ENCODE measurements around the gene CSNK2A2.

Gene CSNK2A2

DNA sequence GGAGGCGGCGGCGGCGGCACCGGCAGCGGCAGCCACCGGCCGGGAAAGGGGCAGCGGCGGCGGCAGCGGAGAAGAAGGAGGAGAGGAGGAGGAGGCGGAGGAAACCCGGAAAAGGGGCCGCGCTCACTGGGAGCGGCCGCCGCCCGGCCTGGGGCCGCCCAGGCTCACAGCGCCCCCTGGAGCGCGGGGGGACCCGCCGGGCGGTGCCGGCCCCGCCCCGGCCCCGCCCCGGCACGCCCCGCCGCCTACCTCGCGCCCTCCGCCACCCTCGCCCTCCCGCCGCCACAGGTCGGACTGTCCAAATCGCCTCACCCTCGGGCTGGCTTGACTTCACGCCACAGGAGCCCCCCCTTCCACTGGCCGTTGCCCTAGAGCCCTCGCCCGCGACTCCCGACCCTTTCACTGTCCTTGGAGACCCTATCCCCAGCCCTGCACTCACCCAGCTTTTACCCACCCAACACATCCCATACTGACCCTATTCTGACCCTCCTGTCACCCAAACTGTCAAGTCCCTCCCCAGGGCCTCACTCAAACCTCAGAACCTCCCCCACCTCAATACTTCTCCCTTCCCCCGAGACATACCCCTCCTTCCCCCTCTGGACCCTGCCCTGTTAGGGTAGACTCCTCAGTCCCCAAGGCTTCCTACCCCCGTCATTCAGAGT is at the start of gene CSNK2A2:
Gene CSNK2A2 (minus strand): TSS at position 85 of the 662 bp plus-strand sequence. CDS start 370 bp downstream, outside the sequence.
- DNase-seq (ENCODE audit: low read depth in 2 of 2): peak; percentile 58 to 68

DNA sequence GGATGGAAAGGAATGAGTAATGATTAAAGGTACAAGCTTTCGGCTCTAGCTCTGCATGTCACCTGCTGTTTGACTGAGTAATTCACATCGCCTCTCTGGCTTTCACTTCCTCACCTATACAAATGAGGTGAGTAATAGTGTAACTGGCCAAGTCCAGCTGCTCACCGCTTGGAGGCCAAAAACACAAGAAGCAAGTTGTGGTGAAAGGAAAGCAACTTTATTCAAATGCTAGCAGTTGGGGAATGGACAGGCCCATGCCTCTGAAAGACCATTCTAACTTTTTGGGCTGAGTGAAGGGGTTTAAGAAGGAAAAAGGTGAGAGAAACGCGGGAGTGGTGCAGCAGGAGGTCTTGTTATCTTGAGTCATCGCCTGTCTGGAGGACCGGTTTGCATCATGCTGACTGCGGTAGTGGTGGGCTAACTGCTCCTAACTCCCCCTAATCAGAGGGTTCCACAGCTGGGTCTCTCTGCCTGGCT is 45.7 kb upstream of the CSNK2A2 start:
- no peak for DNase-seq (ENCODE audit: low read depth in 2 of 2)

DNA sequence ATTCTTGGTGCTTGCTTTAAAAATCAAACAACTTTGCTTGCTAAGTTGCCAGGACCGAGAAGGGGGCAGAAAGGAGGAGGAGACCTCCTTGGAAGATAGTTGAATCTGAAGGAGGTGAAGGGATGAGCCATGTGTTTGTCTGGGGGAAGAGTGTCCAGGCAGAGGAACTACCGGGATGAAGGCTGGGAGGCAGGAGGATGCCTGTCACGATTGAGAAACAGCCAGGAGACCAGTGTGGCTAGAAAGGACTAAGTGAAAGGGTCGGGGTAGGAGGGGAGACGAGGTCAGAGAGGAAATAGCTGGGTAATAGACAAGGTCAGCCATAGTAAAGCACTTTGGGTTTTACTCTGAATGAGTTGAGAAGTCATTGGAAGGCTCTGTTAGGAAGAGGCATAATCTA is 38.9 kb upstream of the CSNK2A2 start:
- no peak for DNase-seq (ENCODE audit: low read depth in 2 of 2)

DNA sequence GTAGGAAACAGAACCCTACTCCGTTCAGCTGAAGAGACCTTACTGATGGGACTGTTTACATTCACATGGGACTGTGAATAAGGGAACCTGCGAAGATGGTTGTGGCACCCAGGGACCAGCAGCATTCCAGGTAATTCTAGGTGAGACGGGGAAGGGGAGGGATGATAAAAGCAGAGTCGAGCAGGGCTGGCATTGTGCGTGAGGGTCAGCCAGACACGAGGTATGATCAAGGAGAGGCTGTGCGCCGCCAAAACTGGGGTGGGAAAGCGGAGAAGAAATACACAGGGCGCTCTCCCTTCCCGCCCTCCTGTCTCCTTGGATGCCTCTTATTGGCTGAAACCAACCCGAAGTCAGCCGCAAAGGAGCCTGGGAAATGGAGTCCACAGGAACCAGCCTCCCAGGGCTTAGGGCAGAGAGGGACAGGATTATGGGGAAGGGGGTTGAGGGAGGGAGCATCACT is 38.4 kb upstream of the CSNK2A2 start:
- peak; percentile 41 to 57 for DNase-seq (ENCODE audit: low read depth in 2 of 2)

DNA sequence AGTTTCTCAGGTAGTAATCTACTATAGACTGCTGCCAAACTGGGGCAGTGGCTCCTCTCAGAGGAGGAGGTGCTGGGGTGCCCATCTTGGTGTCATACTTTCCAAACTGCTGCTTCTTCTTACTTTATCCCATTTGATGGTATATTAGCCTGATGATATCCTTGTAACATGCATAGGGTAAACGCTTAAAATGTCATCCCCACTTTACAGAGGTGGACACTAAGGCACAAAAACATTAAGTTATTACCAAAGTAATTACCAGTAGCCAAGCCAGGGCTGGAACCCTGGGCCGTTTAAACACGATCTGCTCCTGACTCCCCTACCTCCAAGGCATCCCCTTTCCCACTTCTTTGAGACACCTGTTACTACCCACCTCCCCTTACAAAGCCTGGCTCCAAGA is 37.8 kb upstream of the CSNK2A2 start:
- DNase-seq (ENCODE audit: low read depth in 2 of 2): no peak

DNA sequence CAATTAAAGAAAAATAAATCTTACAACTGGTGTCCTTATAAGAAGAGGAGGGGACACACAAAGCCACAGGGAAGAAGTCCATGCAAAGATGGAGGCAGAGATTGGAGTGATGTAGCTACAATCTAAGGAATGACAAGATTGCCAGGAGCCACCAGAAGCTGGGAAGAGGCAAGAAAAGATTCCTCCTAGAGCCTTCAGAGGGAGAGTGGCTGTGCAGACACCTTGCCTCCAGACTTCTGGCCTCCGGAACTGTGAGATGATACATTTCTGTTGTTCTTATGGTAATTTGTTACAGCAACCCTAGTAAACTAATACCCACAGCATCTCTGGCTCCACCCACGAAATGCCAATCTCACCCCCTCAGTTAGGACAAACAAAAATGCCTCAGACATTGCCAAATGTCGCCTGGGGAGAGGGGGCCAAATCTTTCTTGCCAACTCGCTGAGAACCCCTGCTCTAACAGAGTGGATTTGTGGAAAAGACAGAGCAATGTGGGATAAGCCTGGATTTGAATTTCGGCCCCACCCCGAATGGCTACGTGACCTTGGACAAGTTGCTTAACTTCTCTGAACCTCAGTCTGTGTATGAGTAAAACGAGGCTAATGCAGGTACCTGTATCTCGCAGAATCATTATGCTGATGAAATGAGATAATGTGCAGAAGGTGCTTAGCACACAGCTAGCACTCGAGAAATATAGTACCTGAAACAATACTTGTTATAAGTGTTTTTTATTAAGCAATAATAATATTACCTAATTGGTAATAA is 37.1 kb upstream of the CSNK2A2 start:
- no peak for DNase-seq (ENCODE audit: low read depth in 2 of 2)

DNA sequence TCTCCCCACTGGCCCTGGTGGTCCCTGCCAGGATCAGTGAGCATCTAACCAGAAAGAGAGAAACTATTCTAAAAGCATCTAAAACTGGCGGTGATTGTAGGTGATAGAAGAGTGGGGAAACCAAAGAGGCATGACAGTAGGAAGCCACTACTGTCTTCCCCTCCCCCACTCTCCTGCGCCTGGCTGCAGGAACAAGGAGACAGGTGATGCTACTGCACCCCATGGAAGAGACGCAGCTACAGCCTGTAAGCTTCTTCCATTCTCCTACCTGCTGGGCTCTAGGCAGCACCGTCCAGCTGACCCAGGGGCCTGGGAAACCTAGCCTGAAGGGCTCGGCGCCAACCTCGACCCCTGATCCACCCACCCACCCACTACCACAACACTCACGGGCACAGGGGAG is 32.4 kb upstream of the CSNK2A2 start:
- DNase-seq (ENCODE audit: low read depth in 2 of 2): no peak

DNA sequence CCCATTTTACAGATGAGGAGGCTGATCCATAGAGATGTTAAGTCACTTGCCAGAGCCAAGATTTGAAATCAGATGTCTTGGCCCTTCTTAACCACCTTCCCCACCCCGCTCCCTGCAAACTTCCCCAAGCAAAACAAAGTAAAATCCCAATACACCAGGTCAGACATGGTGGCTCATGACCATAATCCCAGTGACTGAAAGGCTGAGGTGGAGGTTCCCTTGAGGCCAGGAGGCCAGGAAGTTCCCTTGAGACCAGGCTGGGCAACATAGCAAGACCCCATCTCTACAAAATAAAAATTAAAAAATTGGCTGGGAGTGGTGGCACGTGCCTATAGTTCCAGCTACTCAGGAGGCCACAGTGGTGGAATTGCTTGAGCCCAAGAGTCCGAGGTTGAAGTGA is 28.9 kb upstream of the CSNK2A2 start:
- DNase-seq (ENCODE audit: low read depth in 2 of 2): no peak

DNA sequence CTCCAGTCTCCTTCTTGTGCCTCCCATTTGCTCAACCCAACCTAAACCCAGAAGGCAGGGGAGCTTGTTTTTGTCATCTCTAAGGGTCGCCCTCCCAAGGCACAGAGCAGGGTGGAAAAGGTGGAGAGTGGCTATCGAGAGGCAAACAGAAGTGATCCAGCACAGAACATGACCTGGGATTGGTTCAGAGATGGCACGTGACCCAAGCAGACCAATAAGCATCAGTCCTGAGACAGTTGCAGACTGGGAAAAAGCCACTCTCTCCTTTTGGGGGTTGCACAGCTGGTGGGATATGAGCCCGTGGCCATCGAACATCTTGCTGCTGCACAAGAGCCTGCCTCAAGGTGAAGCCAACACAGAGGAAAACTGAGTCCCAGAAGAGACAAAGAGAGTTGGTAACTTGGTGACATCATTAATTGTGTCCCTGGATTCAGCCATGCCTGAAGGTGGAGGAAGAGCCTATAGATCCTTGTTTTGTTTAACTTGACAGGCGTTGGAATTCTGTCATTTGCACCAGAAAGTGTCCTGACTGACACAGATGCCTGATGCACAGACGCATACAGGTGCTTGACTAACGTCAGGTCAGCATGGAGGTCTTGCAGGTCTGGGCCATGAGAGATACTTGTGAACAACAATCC is 28.2 kb upstream of the CSNK2A2 start:
- DNase-seq (ENCODE audit: low read depth in 2 of 2): no peak

DNA sequence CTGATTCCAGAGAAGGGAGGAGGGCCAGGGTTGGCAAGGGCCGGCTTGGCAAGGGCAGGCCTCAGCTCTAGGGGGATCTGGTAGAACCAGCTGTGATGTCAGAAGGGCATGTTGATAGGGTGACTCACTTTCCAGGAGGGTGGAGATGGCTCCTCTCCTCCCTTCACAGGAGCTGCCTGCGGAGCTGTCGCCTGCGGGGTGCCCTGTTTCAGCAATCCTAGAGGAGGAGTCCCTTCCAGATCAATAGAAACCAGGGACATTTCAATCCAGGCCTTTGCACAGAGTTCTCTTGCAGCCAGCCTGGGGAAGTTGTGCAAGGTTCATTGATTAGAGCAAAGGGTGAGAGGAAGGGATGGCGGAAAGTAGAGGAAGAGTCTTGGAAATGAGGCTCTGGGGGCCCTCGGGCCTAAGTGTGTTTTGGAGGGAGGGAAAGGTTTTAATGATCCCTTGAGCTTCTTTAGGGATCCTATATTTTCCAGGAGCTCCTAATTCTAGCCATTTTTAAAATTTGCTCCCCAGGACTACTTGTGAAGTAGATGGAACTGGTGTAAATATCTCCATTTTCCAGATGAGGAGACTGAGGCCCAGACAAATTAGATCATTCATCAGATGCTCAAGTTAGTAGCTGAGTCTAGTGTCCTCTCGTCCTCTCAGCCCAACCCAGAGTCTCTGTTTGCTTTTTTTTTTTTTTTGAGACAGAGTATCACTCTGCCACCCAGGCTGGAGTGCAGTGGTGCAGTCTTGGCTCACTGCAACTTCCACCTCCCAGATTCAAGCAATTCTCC is 24.8 kb upstream of the CSNK2A2 start:
- no peak for DNase-seq (ENCODE audit: low read depth in 2 of 2)

DNA sequence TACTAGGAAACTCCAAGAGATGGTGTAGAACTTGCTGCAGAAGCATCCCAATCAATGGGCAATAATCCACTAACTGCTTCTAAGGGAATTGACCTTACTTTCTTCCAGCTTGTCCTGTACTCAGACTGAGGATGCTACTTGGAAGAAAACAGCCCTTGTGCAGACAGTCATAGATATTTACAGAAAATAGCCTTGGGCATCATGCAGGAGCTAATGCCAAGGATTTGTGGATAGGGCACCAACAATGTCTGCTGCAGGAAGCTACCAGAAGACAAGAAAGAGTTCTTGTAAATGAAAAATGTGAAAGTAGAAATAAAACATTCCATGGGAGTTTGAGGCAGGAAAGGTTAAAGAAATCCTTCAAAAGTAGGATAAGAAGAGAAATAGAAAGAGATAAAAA is 21.5 kb upstream of the CSNK2A2 start:
- DNase-seq (ENCODE audit: low read depth in 2 of 2): no peak

DNA sequence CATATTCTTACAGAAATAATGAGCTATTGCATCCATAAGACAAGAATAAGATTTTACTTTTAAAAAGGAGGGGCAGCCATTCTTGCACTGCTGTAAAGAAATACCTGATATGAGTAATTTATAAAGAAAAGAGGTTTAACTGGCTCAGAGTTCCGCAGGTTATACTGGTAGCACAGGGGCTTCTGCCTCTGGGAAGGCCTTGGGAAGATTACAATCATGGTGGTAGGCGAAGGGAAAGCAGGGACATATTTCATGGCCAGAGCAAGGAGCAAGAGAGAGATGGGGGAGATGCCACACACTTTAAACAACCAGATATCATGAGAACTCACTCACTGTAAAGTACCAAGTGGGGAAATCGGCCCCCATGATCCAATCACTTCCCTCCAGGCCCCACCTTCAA is 20.9 kb upstream of the CSNK2A2 start:
- no peak for DNase-seq (ENCODE audit: low read depth in 2 of 2)

DNA sequence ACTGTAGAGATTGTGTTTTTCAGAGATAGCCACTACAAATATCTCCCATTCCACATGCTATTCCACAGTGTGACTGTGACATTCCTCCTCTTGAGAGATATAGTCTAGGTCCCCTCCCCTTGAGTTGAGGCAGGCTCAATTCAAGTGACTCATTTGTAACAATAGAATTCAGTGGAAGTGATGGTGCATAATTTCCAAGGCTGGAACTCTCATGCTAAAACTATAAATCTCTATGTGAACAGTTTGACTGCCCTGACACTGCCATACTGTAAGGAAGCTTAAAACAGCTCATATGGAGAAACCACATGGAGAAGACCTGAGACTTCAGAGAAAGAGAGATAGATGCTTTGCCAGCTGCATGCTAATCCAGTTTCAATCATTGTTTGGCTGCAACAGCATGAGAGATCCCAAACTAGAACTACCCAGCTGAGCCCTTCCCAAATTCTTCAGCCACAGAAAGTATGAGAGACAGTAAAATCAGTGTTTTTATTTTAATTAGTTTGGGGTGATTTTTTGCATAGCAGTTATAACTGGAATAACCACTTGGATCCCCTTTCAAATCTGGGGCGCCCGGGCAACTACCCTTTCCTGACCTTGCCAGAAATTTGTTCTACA is 19.5 kb upstream of the CSNK2A2 start:
- DNase-seq (ENCODE audit: low read depth in 2 of 2): no peak

DNA sequence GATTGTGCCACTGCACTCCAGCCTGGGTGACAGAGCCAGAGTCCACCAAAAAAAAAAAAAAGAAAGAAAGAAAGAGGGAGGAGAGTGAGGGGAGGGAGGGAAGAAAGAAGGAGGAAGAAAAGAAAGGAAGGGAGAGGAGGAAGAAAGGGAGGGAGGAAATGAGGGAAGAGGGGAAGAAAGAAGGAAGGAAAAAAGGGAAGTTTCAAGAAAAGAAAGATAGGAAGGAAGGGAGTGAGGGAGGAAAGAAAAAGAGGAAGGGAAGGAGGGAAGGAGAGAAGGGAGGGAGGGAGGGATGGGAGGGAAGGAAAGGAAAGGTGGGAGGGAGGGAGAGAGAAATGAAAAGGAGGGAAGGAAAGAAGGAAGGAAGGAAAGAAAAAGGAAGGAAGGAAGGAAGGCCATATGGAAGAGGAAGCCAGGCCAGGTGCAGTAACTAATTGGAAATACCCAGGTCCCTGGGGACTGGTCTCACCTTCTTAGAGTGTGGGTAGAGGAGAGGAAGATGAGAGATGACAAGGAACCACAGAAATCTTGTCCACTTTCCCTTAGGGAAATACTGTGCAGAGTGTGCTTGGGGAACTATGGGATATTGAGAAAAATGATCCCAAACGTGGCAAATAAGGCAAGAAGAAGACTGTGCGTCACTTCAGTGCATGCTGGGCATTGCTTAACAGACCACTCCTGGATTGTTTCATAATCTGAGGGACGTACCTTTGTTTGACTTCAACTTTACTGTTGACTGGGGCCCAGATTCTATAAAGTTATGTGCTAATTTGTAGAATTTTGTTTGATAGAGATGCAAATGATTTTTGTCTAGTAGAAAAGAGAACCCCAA is 15.1 kb upstream of the CSNK2A2 start:
- no peak for DNase-seq (ENCODE audit: low read depth in 2 of 2)

DNA sequence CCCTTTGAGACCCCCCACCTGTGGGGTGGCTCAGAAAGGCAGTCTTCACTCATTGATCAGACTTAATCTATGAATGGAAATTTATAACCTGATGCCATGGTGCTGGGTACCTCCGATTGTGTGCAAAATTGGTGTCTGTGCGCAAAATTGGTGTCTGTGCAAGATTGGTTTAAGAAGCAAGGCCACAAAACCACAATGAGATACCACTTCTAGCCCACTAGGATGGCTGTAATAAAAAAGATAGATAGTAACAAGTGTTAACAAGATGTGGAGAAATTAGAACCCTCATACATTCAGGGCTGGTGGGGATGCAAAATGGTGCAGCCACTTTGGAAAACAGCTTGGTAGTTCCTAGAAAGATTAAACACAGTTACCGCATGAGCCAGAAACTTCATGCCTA is 13.9 kb upstream of the CSNK2A2 start:
- DNase-seq (ENCODE audit: low read depth in 2 of 2): no peak

DNA sequence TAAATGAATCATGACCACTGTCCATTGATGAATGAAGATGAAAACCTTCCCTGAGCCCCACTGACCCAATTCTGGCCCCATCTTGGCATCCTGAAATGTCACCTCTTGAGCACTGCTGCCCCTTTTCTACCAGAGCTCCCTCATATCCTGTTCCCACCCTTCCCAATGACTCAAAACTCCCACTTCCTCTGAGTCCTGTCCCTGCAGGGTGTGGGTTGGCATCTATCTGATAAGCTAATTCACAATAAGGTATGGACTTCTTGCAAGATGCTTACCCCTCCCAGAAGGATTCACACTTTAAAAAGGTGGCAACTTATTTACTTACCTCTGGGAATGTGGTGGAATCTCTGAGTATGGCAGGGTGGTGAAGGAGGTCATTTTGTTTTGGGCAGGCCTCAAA is 13.3 kb upstream of the CSNK2A2 start:
- DNase-seq (ENCODE audit: low read depth in 2 of 2): no peak

DNA sequence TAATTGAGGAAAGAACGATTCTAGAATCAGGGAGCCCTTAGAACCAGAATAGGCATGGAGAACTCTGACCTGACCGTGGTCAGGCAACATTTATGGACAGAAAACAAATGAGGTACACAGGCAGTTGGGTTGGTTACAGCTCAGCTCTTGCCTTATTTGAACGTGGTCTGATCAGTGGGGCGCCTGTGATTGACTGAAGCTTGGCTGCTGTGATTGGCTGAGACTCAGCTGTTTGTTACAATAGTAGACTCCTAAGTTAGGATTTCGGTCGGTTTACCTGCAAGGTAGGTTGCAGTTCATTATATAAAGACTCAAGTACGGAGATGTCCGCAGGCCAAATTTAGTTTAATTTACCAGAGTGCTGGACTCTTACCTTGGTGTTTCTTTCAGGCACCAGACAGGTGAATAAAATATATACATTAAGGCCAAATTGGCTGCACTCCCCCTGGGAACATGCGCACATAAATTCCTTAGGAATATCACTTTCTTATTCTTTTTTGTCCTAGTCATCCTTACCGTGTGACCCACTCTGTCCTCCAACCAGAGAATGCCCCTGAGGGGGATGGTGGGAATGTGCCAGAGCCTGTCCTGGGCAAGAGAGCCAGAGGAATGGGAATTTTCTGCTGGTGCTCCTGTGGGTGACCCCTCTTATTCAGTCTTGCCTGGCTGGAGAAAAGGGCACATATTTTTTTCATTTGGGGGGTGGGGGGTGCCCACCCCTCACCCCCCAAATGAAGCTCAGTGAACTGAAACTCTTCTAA is 7.5 kb upstream of the CSNK2A2 start:
- DNase-seq (ENCODE audit: low read depth in 2 of 2): no peak

DNA sequence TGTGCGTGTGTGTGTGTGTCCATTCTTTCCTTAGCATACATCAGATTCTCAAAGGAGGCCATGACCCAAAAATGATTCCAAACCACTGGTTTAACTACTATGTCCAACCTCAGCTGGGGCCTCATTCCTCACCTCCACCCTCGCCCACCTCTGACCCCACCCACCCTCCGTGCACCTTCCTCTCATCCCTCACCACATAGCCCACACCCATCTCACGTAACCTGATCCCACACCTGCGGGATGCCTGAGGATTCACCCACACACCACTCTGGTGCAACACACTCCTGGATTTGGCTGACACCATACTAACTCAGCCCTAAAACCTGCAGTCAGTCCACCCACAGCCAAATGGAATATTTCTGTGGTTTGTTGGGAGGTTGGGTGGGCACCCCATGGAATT is 3.3 kb upstream of the CSNK2A2 start:
- no peak for DNase-seq (ENCODE audit: low read depth in 2 of 2)

DNA sequence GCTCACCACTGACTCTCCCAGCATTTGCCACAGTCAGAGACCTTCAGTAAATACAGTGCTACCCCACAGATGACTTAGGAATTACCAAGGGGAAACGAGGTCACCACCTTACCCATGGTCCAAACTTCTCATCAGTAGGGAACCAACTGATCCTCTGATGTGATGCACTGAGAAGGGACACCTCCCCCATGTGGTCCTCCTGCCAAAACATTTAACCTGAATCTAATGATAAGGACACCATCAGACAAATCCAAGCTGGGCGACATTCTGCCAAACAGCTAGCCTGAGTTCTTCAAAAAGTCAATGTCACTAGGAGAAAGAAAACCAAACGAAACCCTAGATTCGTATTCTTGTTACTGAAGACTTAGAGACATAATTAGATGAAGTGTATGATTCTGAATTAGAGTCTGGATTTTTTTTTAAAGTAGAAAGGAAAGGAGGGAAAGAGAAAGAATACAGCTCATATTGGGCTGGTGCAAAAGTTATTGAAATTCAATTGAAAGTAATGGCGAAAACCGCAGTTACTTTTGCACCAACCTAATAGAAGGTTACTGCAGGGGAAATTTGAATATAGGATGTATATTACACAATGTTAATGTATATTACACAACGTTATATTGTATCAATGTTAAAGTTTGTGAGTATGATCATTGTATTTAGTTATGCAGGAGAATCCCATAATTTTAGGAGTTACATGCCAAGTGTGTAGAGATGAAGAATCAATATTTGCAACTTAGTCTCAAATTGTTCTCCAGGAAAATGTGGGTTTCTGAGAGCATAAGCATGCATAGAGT is 2.3 kb upstream of the CSNK2A2 start:
- no peak for DNase-seq (ENCODE audit: low read depth in 2 of 2)
